Naive thymus-derived CD4-positive, alpha-beta T cell (primary cell): Measurements from ENCODE around the gene CPAMD8. TPM values are rescaled to one million over a fixed set of nuclear protein-coding genes. Genes with fewer than 3 reads are reported as not detected.
A peak's percentile ranks its signal among the peaks of the same experiment; 100 is the strongest.

ENCODE experiments used
- ATAC-seq: fragments of 150-1000 bp; cut with Tn5 transposase; 2 replicates; pipeline ENCODE4 v1.10.0; 2021; ENCODE audit warnings: mild to moderate bottlenecking, moderate library complexity
- CTCF ChIA-PET: fragments of 350-600 bp; sonication (Branson Sonifier 250); formaldehyde crosslinking; loops from one replicate; lab custom pipeline; 2021; ENCODE audit warnings: antibody characterized with exemption; lab: Charles Lee
- POLR2A ChIA-PET: fragments of 350-600 bp; sonication (Branson Sonifier 250); formaldehyde crosslinking; loops from one replicate; lab custom pipeline; 2021; ENCODE audit warnings: antibody characterized with exemption, inconsistent platforms; lab: Charles Lee
- DNase-seq, 9 donors: peaks; one replicate each; pipeline versions ENCODE4 v3.0.0 to v3.0.0-alpha.2; 2020 to 2022; ENCODE audit warnings: mixed read lengths in 1 of 9
- H3K27ac ChIP-seq: one replicate; pipeline ENCODE4 v1.7.0; 2013; ENCODE audit warnings: mild to moderate bottlenecking, low read depth, low read length, moderate library complexity
- H3K27me3 ChIP-seq, 2 donors: one replicate each; pipeline ENCODE4 v1.7.0; 2013; ENCODE audit warnings: low read length in 2 of 2, mild to moderate bottlenecking in 2 of 2, moderate library complexity in 2 of 2; ENCODE audit not compliant: control insufficient read depth in 2 of 2, insufficient read depth in 2 of 2
- H3K36me3 ChIP-seq, 3 experiments: 1 replicate in 2 of 3; 2 replicates in 1 of 3; pipeline ENCODE4 v1.7.0; 2013; ENCODE audit warnings: low read length in 3 of 3, mild to moderate bottlenecking in 3 of 3, moderate library complexity in 1 of 3; ENCODE audit not compliant: insufficient read depth in 3 of 3, control insufficient read depth in 2 of 3
- H3K4me1 ChIP-seq, 2 donors: one replicate each; pipeline ENCODE4 v1.7.0; 2013; ENCODE audit warnings: low read length in 2 of 2, mild to moderate bottlenecking in 2 of 2, moderate library complexity in 1 of 2; ENCODE audit not compliant: control insufficient read depth in 2 of 2, insufficient read depth in 2 of 2
- H3K4me3 ChIP-seq: 2 replicates; pipeline ENCODE4 v1.7.0; 2013; ENCODE audit warnings: mild to moderate bottlenecking, low read length
- H3K9me3 ChIP-seq, 3 experiments: 1 replicate in 2 of 3; 2 replicates in 1 of 3; pipeline ENCODE4 v1.7.0; 2013; ENCODE audit warnings: low read length in 3 of 3; ENCODE audit not compliant: control insufficient read depth in 2 of 3
- H3K27ac Mint-ChIP-seq, 9 donors: one replicate each; pipeline ENCODE4 v1.8.0; 2020 to 2022; ENCODE audit warnings: mixed read lengths in 9 of 9, mild to moderate bottlenecking in 8 of 9, moderate library complexity in 5 of 9, inconsistent platforms in 2 of 9
- H3K27me3 Mint-ChIP-seq, 5 donors: one replicate each; pipeline ENCODE4 v1.8.0; 2021 to 2022; ENCODE audit warnings: mixed read lengths in 5 of 5, mild to moderate bottlenecking in 1 of 5
- H3K36me3 Mint-ChIP-seq, 5 donors: one replicate each; pipeline ENCODE4 v1.8.0; 2020 to 2022; ENCODE audit warnings: mixed read lengths in 5 of 5, mild to moderate bottlenecking in 3 of 5, inconsistent platforms in 1 of 5
- H3K4me1 Mint-ChIP-seq, 7 donors: one replicate each; pipeline ENCODE4 v1.8.0; 2020 to 2022; ENCODE audit warnings: mixed read lengths in 7 of 7, mild to moderate bottlenecking in 3 of 7, inconsistent platforms in 1 of 7
- H3K4me3 Mint-ChIP-seq, 10 donors: one replicate each; pipeline ENCODE4 v1.8.0; 2020 to 2022; ENCODE audit warnings: mild to moderate bottlenecking in 10 of 10, mixed read lengths in 10 of 10, moderate library complexity in 6 of 10, inconsistent platforms in 2 of 10
- H3K9me3 Mint-ChIP-seq, 11 donors: one replicate each; pipeline ENCODE4 v1.8.0; 2020 to 2022; ENCODE audit warnings: mixed read lengths in 11 of 11, mild to moderate bottlenecking in 4 of 11, inconsistent platforms in 1 of 11, moderate library complexity in 1 of 11
- intact Hi-C, 2 donors: fragments of 100-400 bp; cut with micrococcal nuclease; formaldehyde crosslinking; loops; one replicate each; pipeline ENCODE4 v1.15.1; 2023
- polyA plus RNA-seq, 2 donors: library from polyadenylated mRNA; unstranded; fragments of 300-500 nt; fragmentation: Illumina TruSeq; gene quantifications; one replicate each; pipeline ENCODE4 v1.2.3, GENCODE V29; 2021
- total RNA-seq, 6 experiments: library from RNA in 5 of 6; stranded (reverse) in 5 of 6; gene quantifications; 1 replicate in 5 of 6; 2 replicates in 1 of 6; pipeline ENCODE4 v1.2.3 and lab custom pipeline; 2021 to 2026

Gene CPAMD8
- total and polyA plus RNA-seq, 7 experiments from 2014 or later, result 0.18 to 6.6 (median 2.4) TPM

DNA sequence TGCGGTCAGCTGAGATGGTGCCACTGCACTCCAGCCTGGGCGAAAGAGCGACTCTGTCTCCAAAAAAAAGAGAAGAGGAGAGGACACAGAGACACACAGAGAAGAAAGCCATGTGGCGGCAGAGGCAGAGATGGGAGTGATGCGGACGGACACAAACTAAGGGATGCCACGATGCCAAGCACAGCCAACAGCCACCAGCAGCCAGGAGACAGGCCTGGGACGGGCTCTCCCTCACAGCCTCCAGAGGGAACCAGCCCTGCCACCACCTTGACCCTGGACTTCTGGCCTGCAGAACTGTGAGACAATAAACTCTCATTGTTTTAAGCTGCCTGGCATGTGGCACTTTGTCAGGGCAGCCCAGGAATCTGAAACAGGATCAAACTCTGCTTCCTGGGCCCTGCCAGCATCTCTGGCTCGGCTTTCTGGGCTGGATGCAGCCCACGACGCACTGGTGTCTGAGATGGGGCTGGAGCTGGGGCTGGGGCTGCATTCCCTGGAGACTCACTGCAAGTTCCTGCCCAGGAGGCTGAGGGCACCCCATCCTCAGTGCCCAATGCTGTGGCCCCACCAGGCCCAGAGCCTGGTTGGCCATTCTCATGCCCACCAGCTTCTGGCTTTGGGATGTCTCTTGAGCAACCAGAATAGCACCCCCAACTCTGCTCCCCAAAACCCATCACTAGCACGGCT lies 134.8 kb downstream of the CPAMD8 start:
- CTCF ChIA-PET, result interaction anchor here (0.6 kb wide), 1 partner anchor 189 kb away, joined by 5 read pairs; no protein-coding TSS in a partner anchor
- H3K27me3 Mint-ChIP-seq, result peaks cover 6 to 44% (median 32%) of the 10 kb centered on the region in 5 donors
- DNase-seq (no peak), ATAC-seq (no peak)
- no peaks in the 10 kb centered on the region for H3K36me3 Mint-ChIP-seq
- peaks cover 4 to 28% (median 7%) of the 10 kb centered on the region in 7 donors for H3K4me1 Mint-ChIP-seq
- Histone ChIP-seq H3K27ac (no peak overlapping the region), H3K4me3 (no peak overlapping the region), H3K36me3 (no peaks in the 10 kb centered on the region), H3K27me3 (no peaks in the 10 kb centered on the region), H3K4me1 (no peaks in the 10 kb centered on the region), H3K9me3 (no peaks in the 10 kb centered on the region)
- intact Hi-C loops, result no loop called here
- POLR2A ChIA-PET, result no interaction called here
- peaks cover 0 to 3% (median 0%) of the 10 kb centered on the region in 11 donors for H3K9me3 Mint-ChIP-seq
- no peak overlapping the region for H3K4me3 Mint-ChIP-seq
- no peak overlapping the region for H3K27ac Mint-ChIP-seq

GRCh38 chr19:16890461-16891184 lies 136.0 kb downstream of the CPAMD8 start:
- no peak overlapping the region for H3K27ac ChIP-seq
- DNase-seq, result no peak
- ChIA-PET CTCF (no interaction called here), POLR2A (no interaction called here)
- H3K36me3 Mint-ChIP-seq, result no peaks in the 10 kb centered on the region
- ATAC-seq, result no peak
- H3K27ac Mint-ChIP-seq, result no peak overlapping the region
- no peak overlapping the region for H3K4me3 ChIP-seq
- H3K27me3 Mint-ChIP-seq, result peaks cover 6 to 44% (median 32%) of the 10 kb centered on the region in 5 donors
- H3K4me3 Mint-ChIP-seq, result no peak overlapping the region
- H3K9me3 ChIP-seq, result no peaks in the 10 kb centered on the region
- peaks cover 0 to 3% (median 0%) of the 10 kb centered on the region in 11 donors for H3K9me3 Mint-ChIP-seq
- no peaks in the 10 kb centered on the region for H3K36me3 ChIP-seq
- no peaks in the 10 kb centered on the region for H3K4me1 ChIP-seq
- H3K4me1 Mint-ChIP-seq, result peaks cover 0 to 28% (median 5%) of the 10 kb centered on the region in 7 donors
- H3K27me3 ChIP-seq, result no peaks in the 10 kb centered on the region
- intact Hi-C loops, result no loop called here

GRCh38 chr19:16889883-16890460 lies 136.6 kb downstream of the CPAMD8 start:
- POLR2A ChIA-PET, result no interaction called here
- no peaks in the 10 kb centered on the region for H3K27me3 ChIP-seq
- intact Hi-C loops, result no loop called here

DNA sequence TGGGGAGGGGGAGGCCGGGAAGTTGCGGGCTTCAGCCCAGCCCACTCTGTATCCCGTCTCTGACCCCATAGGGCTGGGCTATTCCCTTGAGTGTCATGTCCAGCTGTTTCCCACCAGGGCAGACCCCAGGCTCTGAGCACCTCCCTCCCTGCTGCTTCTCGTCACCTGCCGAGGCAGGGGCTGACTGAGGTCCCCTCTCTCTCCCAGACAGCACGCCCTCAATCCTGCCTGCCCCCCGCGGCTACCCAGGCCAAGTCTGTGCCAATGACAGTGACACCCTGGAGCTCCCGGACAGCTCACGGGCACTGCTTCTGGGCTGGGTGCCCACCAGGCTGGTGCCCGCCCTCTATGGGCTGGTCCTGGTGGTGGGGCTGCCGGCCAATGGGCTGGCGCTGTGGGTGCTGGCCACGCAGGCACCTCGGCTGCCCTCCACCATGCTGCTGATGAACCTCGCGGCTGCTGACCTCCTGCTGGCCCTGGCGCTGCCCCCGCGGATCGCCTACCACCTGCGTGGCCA lies 137.2 kb downstream of the CPAMD8 start:
- H3K4me3 Mint-ChIP-seq, result peak overlapping the region in 1 of 10 donors; percentile 38
- H3K27me3 ChIP-seq, result no peaks in the 10 kb centered on the region
- no peaks in the 10 kb centered on the region for H3K36me3 ChIP-seq
- H3K4me1 Mint-ChIP-seq, result peaks cover 0 to 24% (median 5%) of the 10 kb centered on the region in 7 donors
- no peaks in the 10 kb centered on the region for H3K36me3 Mint-ChIP-seq
- ChIA-PET POLR2A (no interaction called here), CTCF (no interaction called here)
- ATAC-seq (no peak), DNase-seq (no peak)
- H3K9me3 Mint-ChIP-seq, result peaks cover 0 to 6% (median 0%) of the 10 kb centered on the region in 11 donors
- intact Hi-C loops, result no loop called here
- no peak overlapping the region for H3K27ac ChIP-seq
- H3K9me3 ChIP-seq, result no peaks in the 10 kb centered on the region
- H3K27me3 Mint-ChIP-seq, result peaks cover 0 to 33% (median 21%) of the 10 kb centered on the region in 5 donors
- no peaks in the 10 kb centered on the region for H3K4me1 ChIP-seq
- H3K4me3 ChIP-seq, result no peak overlapping the region
- H3K27ac Mint-ChIP-seq, result no peak overlapping the region

More at GRCh38 chr19:16889883-16890460, 136.6 kb downstream of the CPAMD8 start:
- peaks cover 0 to 5% (median 0%) of the 10 kb centered on the region in 11 donors for H3K9me3 Mint-ChIP-seq
- no peaks in the 10 kb centered on the region for H3K9me3 ChIP-seq
- no peak overlapping the region for H3K4me3 ChIP-seq
- ATAC-seq, result no peak
- CTCF ChIA-PET, result no interaction called here
- no peak for DNase-seq
- no peaks in the 10 kb centered on the region for H3K36me3 Mint-ChIP-seq
- H3K36me3 ChIP-seq, result no peaks in the 10 kb centered on the region
- no peak overlapping the region for H3K4me3 Mint-ChIP-seq
- peaks cover 0 to 38% (median 26%) of the 10 kb centered on the region in 5 donors for H3K27me3 Mint-ChIP-seq
- no peak overlapping the region for H3K27ac Mint-ChIP-seq
- no peaks in the 10 kb centered on the region for H3K4me1 ChIP-seq
- peaks cover 0 to 24% (median 5%) of the 10 kb centered on the region in 7 donors for H3K4me1 Mint-ChIP-seq
- no peak overlapping the region for H3K27ac ChIP-seq

GRCh38 chr19:16888629-16889365 lies 137.8 kb downstream of the CPAMD8 start, which contains the start of gene F2RL3:
F2RL3 (plus strand) TSS chr19:16888999; CDS start chr19:16889190, 191 bp downstream.
- Histone ChIP-seq H3K4me1 (no peaks in the 10 kb centered on the region), H3K27ac (no peak within 1 kb of the TSS), H3K4me3 (no peak within 1 kb of the TSS), H3K9me3 (no peaks in the 10 kb centered on the region), H3K36me3 (no peaks in the 10 kb centered on the region), H3K27me3 (no peaks in the 10 kb centered on the region)
- ChIA-PET POLR2A (no interaction called here), CTCF (interaction anchor here (0.6 kb wide), 1 partner anchor 58 kb away, joined by 3 read pairs; no protein-coding TSS in a partner anchor)
- H3K36me3 Mint-ChIP-seq, result no peaks in the 10 kb centered on the region
- intact Hi-C loops, result no loop called here
- H3K27me3 Mint-ChIP-seq, result peaks cover 0 to 27% (median 17%) of the 10 kb centered on the region in 5 donors
- peaks cover 0 to 22% (median 5%) of the 10 kb centered on the region in 7 donors for H3K4me1 Mint-ChIP-seq
- peak within 1 kb of the TSS in 1 of 9 donors; percentile 73 for H3K27ac Mint-ChIP-seq
- H3K9me3 Mint-ChIP-seq, result peaks cover 0 to 6% (median 0%) of the 10 kb centered on the region in 11 donors
- peak within 1 kb of the TSS in 2 of 10 donors; percentile 42 to 56 for H3K4me3 Mint-ChIP-seq
- ATAC-seq, result peak; percentile 33
- no peak for DNase-seq
